Ishikawa (cell line): Measurements from ENCODE around the gene GLRX5.

ENCODE experiments used
- CEBPB ChIP-seq: IDR thresholded peaks from 2 replicates; pipeline ENCODE4 v1.6.1; 2012
- CREB1 ChIP-seq: IDR thresholded peaks from 2 replicates; pipeline ENCODE4 v1.6.1; 2012; ENCODE audit warnings: low read depth
- EGR1 ChIP-seq: IDR thresholded peaks from 2 replicates; pipeline ENCODE4 v1.6.1; 2012
- EP300 ChIP-seq: IDR thresholded peaks from 2 replicates; pipeline ENCODE4 v1.6.1; 2012; ENCODE audit warnings: borderline replicate concordance
- FOXM1 ChIP-seq: IDR thresholded peaks from 2 replicates; pipeline ENCODE4 v1.6.1; 2012; ENCODE audit warnings: low read depth, borderline replicate concordance
- NFIC ChIP-seq: IDR thresholded peaks from 2 replicates; pipeline ENCODE4 v1.6.1; 2012
- RAD21 ChIP-seq: IDR thresholded peaks from 2 replicates; pipeline ENCODE4 v1.6.1; 2012; ENCODE audit warnings: low read depth
- TAF1 ChIP-seq: IDR thresholded peaks from 2 replicates; pipeline ENCODE4 v1.6.1; 2012; ENCODE audit warnings: low read depth, mild to moderate bottlenecking
- TCF12 ChIP-seq: IDR thresholded peaks from 2 replicates; pipeline ENCODE4 v1.6.1; 2012; ENCODE audit warnings: low read depth
- TEAD4 ChIP-seq: IDR thresholded peaks from 2 replicates; pipeline ENCODE4 v1.6.1; 2012
- YY1 ChIP-seq: IDR thresholded peaks from 2 replicates; pipeline ENCODE4 v1.6.1; 2012; ENCODE audit warnings: low read depth
- ZBTB7A ChIP-seq: IDR thresholded peaks from 2 replicates; pipeline ENCODE4 v1.6.1; 2012; ENCODE audit warnings: low read depth
- TF ChIP-seq, protein P1 (sequence below): IDR thresholded peaks from 2 replicates; pipeline ENCODE4 v1.6.1; 2012; ENCODE audit warnings: low read depth, mild to moderate bottlenecking
- TF ChIP-seq, protein P2 (sequence below): IDR thresholded peaks from 2 replicates; pipeline ENCODE4 v1.6.1; 2012
- TF ChIP-seq, protein P3 (sequence below): IDR thresholded peaks from 2 replicates; pipeline ENCODE4 v1.6.1; 2012

Gene GLRX5

DNA sequence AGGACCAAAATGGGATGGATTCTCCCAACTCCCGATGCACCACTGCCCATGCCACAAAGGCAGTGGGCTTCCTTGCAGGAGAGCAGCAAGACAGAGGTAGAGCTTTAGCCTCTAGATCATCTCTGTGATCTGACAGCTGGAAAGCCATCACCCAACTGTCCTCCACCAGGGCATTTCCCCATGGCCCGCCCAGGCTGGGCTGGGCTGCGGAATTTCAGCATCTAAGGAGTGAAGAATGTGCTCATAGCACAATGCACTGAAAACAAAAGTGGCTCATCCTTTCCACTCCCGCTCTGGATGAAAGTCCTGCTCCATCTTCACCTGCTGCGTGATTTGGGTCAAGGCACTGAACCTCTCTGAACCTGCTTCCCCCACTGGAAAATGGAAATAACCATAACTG, 24.0 kb upstream of the GLRX5 start:
- TF ChIP-seq FOXM1 (no peak), ZBTB7A (no peak), RAD21 (no peak), EP300 (no peak), CEBPB (no peak), EGR1 (no peak), TEAD4 (no peak), TCF12 (no peak), NFIC (no peak), CREB1 (no peak), TAF1 (no peak), YY1 (no peak)
- TF ChIP-seq, protein P1, sequence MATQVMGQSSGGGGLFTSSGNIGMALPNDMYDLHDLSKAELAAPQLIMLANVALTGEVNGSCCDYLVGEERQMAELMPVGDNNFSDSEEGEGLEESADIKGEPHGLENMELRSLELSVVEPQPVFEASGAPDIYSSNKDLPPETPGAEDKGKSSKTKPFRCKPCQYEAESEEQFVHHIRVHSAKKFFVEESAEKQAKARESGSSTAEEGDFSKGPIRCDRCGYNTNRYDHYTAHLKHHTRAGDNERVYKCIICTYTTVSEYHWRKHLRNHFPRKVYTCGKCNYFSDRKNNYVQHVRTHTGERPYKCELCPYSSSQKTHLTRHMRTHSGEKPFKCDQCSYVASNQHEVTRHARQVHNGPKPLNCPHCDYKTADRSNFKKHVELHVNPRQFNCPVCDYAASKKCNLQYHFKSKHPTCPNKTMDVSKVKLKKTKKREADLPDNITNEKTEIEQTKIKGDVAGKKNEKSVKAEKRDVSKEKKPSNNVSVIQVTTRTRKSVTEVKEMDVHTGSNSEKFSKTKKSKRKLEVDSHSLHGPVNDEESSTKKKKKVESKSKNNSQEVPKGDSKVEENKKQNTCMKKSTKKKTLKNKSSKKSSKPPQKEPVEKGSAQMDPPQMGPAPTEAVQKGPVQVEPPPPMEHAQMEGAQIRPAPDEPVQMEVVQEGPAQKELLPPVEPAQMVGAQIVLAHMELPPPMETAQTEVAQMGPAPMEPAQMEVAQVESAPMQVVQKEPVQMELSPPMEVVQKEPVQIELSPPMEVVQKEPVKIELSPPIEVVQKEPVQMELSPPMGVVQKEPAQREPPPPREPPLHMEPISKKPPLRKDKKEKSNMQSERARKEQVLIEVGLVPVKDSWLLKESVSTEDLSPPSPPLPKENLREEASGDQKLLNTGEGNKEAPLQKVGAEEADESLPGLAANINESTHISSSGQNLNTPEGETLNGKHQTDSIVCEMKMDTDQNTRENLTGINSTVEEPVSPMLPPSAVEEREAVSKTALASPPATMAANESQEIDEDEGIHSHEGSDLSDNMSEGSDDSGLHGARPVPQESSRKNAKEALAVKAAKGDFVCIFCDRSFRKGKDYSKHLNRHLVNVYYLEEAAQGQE: no peak
- TF ChIP-seq, protein P2, sequence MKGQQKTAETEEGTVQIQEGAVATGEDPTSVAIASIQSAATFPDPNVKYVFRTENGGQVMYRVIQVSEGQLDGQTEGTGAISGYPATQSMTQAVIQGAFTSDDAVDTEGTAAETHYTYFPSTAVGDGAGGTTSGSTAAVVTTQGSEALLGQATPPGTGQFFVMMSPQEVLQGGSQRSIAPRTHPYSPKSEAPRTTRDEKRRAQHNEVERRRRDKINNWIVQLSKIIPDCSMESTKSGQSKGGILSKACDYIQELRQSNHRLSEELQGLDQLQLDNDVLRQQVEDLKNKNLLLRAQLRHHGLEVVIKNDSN: no peak
- TF ChIP-seq, protein P3, sequence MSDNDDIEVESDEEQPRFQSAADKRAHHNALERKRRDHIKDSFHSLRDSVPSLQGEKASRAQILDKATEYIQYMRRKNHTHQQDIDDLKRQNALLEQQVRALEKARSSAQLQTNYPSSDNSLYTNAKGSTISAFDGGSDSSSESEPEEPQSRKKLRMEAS: no peak

DNA sequence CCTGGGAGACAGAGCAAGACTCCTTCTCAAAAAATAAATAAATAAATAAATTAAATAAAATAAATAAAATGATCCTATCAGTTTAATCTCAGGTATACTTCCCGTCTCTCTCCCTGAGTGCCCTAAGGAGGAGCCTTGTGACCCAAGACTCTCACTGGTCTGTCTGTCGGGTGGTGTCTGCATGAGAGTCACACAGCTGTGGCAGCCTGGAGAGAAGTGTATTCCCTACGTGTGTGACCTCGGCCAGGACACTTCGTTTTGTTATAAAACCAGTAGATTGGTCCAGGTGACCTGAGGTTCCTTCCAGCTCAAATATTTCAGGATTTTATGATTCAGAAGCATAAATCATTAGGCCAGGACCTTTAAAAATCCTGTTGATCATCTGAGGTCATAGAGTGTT, 23.2 kb upstream of the GLRX5 start:
- TF ChIP-seq CREB1: no peak
- TF ChIP-seq RAD21: no peak
- TF ChIP-seq, protein P3: no peak
- TF ChIP-seq, protein P1: no peak
- TF ChIP-seq ZBTB7A: no peak
- TF ChIP-seq FOXM1: no peak
- TF ChIP-seq, protein P2: no peak
- no peak for TF ChIP-seq TEAD4
- TF ChIP-seq NFIC: no peak
- TF ChIP-seq CEBPB: no peak
- TF ChIP-seq TCF12: no peak
- no peak for TF ChIP-seq YY1
- TF ChIP-seq TAF1: no peak

DNA sequence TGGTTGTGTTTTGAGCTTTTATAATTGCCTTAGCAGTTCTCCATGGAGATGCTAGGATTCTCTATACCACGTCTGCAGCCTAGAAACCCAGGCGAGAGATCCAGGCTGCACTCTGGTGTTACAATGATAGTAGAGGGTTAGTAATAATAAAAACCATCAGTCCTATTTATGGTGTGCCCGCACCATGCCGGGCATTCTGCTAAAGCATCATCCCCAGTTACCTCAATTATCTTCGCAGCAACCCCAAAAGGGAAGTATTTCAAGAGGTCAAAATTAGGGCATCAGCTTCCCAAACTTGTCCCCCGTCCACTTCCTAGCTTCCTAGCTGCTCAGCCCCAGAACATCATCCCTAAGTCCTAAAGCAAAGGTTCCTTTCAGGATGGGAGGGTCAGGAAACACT, 21.6 kb upstream of the GLRX5 start:
- no peak for TF ChIP-seq YY1
- no peak for TF ChIP-seq TCF12
- no peak for TF ChIP-seq NFIC
- no peak for TF ChIP-seq CREB1
- TF ChIP-seq, protein P2: no peak
- TF ChIP-seq EP300: no peak
- TF ChIP-seq ZBTB7A: no peak
- no peak for TF ChIP-seq CEBPB
- no peak for TF ChIP-seq FOXM1

DNA sequence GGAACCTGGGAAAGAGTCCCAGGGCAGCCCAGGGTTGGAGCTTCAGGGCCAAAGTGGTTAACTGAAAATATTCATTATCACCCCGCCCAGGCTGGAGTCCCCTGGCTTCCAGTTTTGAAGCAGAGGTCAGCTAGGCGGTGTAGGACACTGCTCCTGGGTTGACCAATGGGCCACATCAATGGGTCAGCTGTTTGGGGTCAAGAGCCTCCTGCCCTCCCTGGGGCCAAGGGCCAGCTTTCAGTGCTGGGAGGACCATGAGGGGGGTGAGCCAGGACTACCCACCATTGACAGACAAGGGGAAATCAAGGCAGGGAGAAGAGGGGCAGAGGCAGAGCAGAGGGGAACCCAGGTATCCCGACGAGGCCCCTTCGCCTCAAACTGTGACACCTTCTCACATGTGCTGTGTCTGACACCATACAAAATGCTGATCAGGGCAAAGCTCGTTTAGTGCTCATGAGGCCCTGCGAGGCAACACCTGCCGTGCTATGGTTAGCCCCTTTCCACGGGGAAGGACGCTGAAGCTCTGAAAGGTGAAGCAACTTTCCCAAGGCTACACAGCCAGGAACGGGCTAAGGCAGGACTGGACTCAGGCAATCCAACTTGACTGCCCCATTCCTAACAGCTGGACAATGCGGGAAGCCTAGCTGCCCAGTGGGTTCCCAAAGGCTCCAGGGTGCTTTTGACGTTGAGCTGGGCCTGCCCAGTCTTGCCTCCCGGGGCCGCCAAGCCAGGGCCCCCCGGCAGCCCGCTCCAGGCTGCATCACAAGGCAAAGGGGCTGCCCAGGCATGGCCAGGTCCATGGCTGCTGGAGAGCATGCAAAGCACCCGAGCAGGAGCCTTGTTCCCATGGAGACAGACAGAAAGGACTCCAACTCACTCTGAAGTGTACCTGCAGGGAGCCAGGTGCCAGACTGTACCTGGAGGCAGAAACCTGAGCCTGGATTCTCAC, 20.4 kb upstream of the GLRX5 start:
- TF ChIP-seq RAD21 (no peak), TAF1 (no peak), EP300 (no peak), CREB1 (no peak), ZBTB7A (no peak)

DNA sequence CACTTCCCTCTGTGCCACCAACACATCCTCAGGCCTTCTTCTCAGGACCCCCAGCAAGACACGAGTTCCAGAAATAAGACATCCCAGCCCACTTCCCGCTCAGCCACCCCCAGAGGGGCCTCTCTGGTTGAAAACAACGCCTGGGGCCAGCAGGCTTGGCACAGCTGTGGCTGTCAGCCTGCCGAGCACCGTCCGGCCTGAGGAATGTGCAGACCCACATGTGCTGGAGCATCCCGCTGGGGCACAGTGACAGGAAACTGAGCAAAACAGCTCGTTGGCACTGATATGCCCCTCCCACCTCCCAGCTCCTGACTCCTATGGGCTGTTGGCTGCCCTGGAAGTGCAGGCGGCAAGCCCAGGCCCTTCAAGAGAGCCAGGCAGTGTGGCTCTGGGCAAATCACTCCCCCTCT, 19.8 kb upstream of the GLRX5 start:
- no peak for TF ChIP-seq EP300
